ENCODE data around the gene ELAC1.
"Not testable (repeated sequence)": the region's sequence is repeated elsewhere in the genome, so short reads cannot be mapped to it uniquely, and the experiment has no call there.

ELAC1 gene

DNA sequence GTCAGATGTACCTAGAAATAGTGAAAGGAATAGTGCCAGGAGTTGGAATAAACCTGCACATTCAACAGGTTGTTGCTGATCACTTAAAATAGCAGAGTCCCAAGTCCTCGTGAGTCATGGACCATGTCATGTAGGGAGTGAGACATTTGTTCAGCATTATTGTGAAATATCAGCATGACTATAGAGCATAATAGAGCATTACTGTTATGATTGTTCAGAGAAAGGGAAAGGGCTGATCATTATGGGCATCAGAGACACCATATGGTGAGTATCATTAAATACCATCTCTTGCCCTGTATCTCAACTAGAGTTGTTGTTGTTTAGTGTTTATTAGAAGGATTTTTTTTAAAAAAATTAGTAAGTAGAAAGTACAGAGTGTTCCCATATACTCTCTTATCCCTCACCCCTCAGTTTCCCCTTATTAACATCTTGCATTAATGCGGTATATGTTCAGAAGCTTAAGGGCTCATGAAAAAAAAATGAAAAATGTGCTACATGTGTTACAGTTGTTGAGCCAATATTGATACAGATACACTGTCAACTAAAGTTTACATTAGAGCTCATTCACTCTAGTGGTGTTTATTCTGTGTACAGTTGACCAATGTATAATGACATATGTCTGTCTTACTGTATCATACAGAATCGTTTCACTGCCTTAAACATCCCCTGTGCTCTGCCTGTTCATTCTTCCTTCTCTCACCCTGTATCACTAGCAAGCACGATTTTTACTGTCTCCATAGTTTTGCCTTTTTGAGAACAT lies 5.7 kb downstream of the ELAC1 start:
- no peak for DNase-seq

DNA sequence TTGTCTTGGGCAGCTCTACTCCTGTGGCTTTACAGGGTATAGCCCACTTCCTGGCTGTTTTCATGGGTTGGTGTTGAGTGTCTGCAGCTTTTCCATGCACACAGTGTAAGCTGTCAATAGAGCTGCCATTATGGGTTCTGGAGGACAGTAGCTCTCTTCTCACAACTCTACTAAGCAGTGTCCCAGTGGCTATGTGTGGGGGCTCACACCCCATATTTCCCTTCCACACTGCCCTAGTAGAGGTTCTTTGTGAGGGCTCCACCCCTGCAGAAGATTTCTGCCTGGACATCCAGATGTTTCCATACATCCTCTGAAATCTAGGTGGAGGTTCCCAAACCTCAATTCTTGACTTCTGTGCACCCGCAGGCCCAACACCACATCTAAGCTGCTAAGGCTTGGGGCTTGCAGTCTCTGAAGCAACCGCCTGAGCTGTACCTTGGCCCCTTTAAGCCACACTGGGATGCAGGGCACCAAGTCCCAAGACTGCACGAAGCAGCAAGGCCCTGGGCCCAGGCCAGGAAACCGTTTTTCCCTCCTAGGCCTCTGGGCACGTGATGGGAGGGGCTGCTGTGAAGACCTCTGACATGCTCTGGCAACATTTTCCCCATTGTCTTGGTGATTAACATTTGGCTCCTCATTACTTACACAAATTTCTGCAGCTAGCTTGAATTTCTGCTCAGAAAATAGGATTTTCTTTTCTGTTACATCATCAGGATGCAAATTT lies 9.4 kb downstream of the ELAC1 start:
- no peak for DNase-seq

DNA sequence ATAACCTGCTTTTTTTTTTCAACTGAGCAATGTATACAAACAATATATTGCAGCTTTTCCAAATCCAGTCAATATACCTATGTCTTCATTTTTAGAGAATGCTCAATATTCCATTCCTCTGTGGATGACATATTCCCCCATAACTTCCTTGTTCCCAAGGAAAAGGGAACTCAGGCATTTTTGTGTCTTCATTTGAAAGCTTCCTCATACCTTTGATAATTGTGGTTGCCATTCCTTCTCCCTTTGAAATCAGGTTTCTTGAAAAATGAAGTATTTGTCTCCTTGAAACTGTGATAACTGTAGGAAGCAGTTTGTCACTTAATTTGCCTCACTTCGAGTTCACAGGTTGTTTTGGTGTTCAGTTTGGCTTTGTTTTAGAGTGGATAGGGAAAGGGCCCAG lies 13.5 kb downstream of the ELAC1 start:
- no peak for DNase-seq

DNA sequence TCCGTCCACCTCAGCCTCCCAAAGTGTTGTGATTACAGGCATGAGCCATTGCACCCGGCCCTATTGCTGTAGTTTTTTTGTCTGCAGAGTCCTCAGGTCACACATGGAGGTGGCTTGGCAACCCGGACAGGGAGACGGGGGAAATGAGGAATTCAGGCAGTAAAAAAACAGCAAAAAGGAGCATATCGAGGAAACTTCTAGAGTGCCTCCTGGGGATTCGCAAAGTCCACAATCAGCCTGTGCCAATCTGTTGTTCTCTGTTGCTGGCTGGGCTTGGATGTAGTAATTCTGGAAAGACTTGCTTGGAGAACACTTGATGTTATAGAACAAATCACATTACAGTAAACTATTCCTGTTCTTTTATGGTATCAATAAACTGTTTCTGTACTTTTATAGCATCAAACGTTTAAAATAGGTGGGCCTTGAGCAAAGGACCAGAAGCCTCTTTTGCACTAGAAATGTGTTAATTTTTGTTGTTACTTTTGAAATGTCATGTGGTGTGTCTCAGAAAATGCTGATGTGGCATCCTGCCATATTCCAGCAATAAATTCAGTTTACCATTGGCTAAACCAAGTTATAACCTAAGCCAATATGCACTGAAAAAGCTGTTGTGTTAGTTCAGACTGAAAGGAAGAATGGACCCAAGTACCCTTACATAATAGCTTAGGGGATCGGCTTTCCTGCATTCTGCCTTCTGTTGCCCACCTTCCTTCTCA lies 14.4 kb downstream of the ELAC1 start:
- DNase-seq = no peak

DNA sequence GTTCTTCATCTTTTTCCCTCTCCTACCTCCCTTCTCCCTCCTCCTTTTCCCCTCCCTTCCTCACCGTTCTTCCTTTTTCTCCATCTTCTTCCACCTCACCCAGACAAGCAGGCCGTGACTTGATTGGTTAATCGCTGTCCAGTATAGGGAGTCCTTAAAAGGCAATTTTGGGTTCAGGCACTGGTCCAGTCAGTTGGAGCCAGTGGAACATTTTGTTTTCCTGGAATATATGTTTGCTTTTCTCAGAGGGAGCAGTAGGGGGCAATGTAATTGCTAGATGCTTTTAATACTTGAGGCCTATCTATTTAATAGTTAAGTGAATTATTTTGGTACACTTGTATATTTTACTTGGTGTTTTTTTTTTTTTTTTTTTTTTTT lies 15.0 kb downstream of the ELAC1 start:
- no peak for DNase-seq

DNA sequence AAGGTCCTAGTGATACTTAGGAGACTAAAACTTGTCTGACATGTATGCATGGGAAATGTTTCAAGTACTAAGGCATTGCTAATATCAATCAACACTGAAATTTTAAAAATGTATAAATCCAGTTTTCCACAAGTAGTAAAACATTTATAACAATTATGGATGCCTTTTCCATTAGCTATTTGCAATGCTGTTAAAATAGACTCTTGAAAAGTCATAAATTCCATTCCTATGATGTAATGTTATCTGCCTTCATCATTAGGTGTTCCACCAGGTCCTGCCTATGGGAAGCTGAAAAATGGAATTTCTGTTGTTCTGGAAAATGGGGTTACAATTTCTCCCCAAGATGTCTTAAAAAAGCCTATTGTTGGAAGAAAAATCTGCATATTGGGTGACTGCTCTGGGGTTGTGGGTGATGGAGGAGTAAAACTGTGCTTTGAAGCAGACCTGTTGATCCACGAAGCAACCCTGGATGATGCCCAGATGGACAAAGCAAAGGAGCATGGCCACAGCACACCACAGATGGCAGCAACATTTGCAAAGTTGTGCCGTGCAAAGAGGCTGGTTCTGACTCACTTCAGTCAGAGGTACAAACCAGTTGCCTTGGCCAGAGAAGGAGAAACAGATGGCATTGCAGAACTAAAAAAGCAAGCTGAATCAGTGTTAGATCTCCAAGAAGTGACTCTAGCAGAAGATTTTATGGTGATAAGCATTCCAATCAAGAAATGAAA lies 18.7 kb downstream of the ELAC1 start:
- DNase-seq = no peak

DNA sequence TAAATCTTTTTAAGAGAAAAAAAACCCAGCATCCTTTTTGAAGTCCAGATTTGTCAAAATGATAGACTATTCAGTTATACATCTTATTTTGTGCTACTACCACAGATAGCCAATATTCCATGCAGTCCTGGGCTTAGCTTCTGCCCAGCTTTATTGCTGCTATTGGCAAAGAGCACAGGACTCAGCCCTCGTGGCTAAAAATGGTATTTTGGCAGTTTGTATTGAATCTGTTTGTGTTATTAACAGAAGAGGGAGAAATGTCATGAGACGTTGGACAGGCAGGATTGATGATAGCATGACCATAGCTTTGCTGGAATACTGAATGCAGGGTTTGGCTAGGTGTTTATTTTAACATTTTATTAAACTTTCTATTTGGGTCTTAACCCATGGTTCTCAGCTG lies 19.4 kb downstream of the ELAC1 start:
- DNase-seq = no peak

DNA sequence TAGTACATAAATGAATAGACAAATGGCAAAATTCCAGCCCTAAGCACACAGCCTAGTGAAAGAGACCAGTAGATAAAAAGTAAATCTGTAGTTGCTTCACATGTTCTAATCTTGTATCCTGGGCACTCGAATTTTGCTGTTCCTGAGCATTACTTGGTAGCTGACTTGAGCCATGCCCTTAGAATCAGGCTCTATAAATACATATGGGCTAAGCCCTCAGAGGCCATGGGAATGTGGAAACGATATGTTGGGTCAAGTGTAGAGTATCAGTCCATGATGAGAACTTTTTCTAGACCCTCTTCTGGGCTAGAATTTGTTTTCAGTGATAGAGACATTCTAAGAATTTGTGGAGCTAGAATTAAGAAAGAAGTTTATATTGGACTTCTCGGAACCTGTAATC lies 21.9 kb downstream of the ELAC1 start:
- DNase-seq = no peak

DNA sequence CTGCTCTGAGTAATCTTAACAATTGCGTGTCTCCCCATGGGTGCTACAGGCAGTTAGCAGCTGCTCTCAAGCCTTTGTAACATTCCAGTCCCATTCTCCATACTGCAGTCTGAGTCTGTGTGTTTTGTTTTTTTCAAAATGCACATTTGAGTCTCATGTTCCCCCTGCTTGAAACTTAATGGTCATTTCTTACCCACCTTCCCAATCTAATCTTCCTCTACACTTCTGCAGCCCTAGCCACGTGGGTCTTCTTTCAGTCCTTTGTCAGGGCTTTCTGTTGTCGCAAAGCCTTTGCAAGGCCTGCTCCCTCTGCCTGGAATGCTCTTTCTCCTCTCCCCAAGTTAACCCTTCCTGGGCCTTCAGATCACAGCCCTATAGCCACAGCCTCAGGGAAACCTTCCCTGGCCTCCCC lies 24.5 kb downstream of the ELAC1 start:
- no peak for DNase-seq

DNA sequence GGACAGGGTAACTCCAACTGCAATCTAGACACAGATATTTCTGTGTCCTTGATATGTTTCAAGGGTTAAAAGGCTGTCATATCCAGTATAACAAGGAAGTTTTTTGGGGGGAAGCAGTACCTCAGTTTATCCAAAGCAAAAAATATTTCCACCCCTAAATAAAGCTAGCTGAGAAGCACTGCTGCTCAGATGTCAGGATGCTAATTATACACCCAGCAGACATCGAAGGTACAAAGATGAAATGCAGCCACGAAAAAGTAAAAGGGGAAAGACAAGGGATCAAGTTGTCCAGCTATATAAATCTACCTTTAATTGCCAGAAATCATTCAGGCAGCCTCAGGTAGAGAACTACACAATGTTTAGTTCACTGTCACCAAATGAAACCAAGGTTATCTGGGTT lies 26.2 kb downstream of the ELAC1 start:
- DNase-seq = no peak

DNA sequence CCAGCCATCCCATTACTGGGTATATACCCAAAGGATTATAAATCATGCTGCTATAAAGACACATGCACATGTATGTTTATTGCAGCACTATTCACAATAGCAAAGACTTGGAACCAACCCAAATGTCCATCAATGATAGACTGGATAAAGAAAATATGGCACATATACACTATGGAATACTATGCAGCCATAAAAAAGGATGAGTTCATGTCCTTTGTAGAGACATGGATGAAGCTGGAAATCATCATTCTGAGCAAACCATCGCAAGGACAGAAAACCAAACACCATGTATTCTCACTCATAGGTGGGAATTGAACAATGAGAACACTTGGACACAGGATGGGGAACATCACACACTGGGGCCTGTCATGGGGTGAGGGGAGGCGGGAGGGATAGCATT lies 35.3 kb downstream of the ELAC1 start:
- not testable (repeated sequence) for DNase-seq

DNA sequence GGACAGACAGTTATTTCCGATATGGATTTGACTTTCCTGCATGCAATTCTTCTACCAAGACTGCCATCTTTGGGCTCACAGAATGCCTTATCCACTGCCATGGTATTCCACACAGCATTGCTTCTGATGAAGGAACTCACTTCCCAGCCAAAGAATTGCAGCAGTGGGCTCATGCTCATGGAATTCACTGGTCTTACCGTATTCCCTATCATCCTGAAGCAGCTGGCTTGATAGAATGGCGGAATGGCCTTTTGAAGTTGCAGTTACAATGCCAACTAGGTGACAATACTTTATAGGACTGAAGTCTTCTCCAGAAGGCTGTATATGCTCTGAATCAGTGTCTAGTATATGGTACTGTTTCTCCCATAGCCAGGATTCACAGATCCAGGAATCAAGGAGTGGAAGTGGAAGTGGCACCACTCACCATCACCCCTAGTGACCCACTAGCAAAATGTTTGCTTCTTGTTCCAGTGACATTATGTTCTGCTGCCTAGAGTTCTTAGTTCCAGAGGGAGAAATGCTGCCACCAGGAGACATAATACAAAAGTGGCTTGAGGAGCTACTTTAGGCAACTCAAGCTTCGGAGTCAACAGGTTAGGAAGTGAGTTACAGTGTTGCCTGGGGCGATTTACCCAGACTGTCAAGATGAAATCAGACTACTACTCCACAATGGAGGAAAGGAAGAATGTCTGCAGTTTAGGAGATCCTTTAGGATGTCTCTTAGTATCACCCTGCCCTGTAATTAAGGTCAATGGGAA lies 38.4 kb downstream of the ELAC1 start:
- DNase-seq = no peak

DNA sequence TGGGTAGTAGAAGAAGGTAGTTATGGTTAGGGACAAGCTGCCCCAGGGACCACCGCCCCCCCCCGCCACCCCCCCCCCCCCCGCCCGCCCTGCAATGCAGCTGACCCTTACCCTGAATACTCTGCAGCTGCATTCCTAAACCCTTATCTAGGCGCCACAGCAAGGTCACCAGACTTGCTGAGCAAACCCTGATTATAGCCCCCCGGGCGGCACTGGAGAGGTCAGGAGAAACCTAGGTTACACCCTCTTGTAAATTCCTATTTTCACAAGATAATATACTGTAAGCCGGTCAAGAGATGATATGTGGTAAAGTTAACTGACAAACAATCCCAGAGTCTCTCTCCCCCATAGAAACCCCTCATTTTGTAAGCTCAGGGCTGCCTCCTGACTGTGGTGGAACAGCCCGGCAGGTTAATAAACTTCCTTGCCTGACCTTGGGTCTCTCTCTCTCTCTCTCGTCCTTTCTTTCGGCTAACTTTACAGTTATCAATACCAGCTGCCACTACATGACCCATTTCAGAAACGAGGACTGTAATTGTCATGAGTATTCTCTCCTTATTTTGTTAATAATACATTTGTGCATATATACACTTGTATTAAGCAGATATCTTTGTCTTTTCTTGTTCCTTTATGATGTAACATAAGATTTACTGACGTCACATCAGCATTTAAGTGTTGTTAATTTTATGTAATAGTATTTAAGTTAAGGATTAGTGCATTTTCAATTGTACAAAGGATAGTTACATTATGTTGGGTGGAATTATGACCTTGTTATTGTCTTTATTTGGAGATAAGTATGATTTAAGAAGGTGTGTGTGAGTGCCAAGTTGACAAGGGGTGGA lies 39.3 kb downstream of the ELAC1 start:
- no peak for DNase-seq

DNA sequence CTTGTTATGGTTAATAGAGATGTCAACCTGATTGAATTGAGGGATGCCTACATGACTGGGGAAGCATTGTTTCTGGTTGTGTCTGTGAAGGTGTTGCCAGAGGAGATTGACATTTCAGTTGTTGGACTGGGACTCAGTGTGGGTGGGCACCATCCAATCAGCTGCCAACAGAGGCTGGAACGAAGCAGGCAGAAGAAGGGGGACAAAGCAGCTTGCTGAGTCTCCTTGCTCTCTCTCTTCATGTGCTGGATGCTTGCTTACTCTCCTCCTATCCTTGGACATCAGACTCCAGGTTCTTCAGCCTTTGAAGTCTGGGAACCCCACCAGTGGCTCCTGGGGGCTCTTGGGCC lies 39.9 kb downstream of the ELAC1 start:
- no peak for DNase-seq

DNA sequence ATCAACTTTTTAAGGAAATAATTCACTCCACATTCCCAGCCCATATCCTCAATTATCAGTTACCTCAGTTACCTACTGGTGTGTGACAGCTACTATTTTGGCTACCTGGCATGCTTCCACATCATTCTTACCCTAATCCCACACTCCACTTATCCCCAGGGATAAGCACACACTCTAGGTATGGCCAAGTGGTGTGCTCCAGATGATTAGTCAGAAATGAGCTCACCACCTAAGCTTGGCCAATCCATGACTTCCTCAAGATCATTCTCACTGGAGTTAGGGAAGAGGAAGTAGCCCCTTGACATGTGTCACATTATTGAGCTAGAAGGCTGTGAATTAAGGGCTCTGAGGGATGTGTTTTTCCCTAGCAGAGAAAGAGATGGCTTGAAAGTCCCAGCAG lies 41.2 kb downstream of the ELAC1 start:
- no peak for DNase-seq

DNA sequence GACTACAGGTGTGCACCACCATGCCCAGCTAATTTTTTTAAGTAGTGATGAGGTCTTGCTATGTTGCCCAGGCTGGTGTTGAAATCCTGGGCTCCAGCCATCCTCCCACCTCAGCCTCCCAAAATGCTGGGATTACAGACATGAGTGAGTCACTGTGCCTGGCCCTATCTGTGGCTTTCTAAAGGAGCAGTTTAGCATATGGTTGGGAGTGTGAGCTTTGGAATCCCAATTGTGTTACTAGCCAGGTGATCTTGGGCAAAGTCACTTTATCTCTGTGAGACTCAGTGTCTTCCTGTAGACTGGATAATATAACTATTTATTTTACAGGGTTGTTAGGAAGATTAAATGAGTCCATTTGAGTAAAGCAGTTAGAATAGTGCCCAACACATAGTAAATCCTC lies 42.4 kb downstream of the ELAC1 start:
- no peak for DNase-seq

DNA sequence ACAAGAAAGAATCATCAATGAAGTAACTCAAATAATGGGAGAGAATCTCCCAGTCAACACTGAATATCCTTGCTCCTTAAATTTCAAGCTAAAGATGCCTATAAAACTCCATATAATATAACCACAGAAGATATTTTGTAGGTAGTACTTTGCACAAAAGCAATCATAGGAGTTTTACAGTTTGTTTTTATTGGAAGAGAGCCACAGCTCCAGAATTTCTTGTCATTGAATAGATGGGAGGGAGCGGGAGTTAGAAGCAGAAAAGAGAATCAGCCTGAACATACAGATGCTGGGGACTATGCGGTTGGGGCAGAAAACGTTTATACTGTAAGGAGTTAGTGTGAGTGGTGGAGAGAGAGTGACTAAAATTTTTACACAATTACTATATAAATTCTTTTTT lies 43.9 kb downstream of the ELAC1 start:
- DNase-seq = no peak

DNA sequence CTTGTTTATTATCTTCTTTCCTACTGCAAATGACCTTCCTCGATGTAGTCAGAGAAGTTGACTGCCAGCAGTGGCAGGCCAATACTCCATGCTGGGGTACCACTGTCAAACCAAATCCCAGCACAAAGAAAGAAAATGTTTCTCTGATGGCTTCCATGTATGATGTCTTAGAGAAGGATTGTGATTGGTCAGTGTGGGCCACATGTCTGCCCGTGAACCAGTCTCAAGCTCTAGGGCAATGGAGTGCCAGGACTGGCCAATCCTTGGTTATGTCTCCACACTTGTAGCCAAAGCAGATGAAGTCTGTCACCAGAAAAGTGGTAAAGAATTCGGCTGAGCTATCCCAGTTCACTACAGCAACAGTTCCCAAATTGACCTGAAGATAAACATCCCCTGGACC lies 44.6 kb downstream of the ELAC1 start:
- DNase-seq = no peak

DNA sequence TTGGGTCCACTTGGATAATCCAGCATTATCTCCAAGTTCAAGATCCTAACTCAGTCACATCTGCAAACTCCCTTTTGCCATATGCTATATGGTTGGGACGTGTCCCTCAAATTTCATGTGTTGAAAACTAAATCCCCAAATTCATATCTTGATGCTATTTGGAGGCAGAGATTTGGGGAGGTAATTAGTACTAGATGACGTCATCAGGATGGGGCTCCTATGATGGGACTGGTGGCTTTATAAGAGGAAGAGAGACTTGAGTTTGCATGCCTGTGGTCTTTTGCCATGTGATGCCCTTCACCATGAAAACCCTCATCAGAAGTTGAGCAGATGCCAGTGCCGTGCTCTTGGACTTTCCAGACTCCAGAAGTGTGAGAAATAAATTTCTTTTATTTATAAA lies 45.4 kb downstream of the ELAC1 start:
- DNase-seq = no peak

DNA sequence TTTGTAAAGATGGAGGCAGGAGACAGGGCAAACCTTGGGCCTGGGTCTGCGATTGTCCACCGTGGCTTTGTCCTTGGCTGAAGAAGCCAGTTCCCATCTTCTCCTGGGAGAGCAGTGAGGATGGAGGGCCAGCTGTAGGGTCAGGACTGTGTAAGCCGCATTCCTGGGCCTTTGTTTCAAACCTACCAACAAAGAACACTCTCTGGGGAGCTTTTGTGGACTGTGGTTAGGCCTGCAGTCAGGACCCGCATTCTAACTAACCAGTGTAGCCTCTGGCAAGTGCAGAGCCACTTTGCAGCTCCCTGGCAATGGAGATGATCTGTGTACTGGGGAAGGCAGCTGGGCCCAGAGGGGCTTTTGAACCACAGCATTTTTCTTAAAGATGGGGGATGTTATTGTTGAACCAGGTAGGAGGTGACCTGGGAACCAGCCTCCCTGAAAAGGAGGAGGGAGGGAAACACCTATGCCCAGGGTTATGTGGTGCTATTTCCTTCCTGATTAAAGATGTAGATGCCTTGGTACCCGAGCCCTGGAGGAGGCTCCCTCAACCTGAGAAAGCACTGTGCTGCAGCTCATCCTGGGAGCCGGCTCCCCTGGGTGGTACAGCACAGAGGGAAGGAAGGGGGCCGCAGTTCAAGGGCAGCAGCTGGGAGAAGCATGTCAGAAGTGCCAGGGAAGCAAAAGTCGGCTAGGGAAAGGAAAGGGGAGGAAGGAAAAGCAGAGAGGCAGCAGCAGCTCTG lies 49.5 kb downstream of the ELAC1 start:
- no peak for DNase-seq

DNA sequence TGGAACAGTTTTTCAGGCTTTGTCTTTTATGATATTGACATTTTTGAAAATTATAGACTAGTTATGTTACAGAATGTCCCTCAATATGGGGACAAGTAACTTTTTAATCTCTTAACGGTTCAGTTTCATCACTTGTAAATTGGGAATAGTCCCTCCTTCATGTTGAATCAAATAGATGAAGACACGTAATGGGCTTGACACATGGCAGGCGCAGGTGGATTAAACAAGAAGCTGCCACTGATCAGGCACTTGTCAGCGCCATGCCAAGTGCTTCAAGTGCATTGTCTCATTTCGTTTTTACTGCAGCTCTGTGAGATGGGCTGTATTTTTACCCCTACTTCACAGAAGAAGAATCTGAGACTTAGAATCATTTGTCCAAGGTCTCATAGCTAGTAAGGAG lies 52.7 kb downstream of the ELAC1 start:
- no peak for DNase-seq
